Panc1 (cell line): ENCODE data around the gene ZC3HAV1.

Experiments used
- CTCF ChIP-seq: fragments of 450-650 bp; IDR thresholded peaks from 2 replicates; pipeline ENCODE4 v1.5.1; 2017; ENCODE audit warnings: mild to moderate bottlenecking
- POLR2AphosphoS5 ChIP-seq: IDR thresholded peaks from 2 replicates; pipeline ENCODE4 v1.6.1; 2012; ENCODE audit warnings: mild to moderate bottlenecking, low read depth, low read length, moderate library complexity
- REST ChIP-seq, 2 experiments: IDR thresholded peaks; 2 replicates each; pipeline ENCODE4 v1.6.1; 2011 to 2012; ENCODE audit warnings: low read depth in 2 of 2, control low read depth in 1 of 2, low read length in 1 of 2, mild to moderate bottlenecking in 1 of 2, moderate library complexity in 1 of 2; ENCODE audit not compliant: insufficient read depth in 1 of 2

- TF ChIP-seq CTCF, result no peak
- no peak for TF ChIP-seq REST (IDR thresholded peaks at IDR 0.05; ENCODE audit: insufficient read depth in 1 of 2, low read depth in 2 of 2, low read length in 1 of 2)
- TF ChIP-seq POLR2AphosphoS5, result no peak
These were observed 2.8 kb upstream of the ZC3HAV1 start for GRCh38 chr7:139112316-139112715.
